Pancreas (tissue), 10 donors: ENCODE measurements around the gene ADAM23. TPM values are rescaled to one million over a fixed set of nuclear protein-coding genes. Genes with fewer than 3 reads are reported as not detected.

ENCODE experiments used
- ATAC-seq, 4 donors: fragments of 200-7000 bp; cut with Tn5 transposase; one replicate each; pipeline versions ENCODE4 v1.8.0 to v1.9.1; 2020; ENCODE audit warnings: mild to moderate bottlenecking in 4 of 4, moderate library complexity in 4 of 4
- DNase-seq, 6 donors: peaks; one replicate each; pipeline ENCODE4 v3.0.0-alpha.2; 2020
- FAIRE-seq: peaks from 2 replicates; lab custom pipeline; 2012; peaks lifted over from hg19 to GRCh38; lab: Jason Lieb, UNC
- H3K27ac ChIP-seq, 4 donors: fragments of 200-600 bp; sonication (generic); 1 replicate in 3 of 4; 2 replicates in 1 of 4; pipeline versions ENCODE4 v1.5.0 to v1.8.0; 2020
- H3K27me3 ChIP-seq, 4 donors: fragments of 200-600 bp; one replicate each; pipeline ENCODE4 v1.8.0; 2021
- H3K36me3 ChIP-seq, 3 donors: fragments of 200-600 bp; sonication (generic) in 1 of 3; one replicate each; pipeline versions ENCODE4 v1.5.0 to v1.8.0; 2020 to 2021
- H3K4me1 ChIP-seq, 3 donors: fragments of 200-600 bp; one replicate each; pipeline ENCODE4 v1.8.0; 2021
- H3K4me3 ChIP-seq, 4 donors: fragments of 200-600 bp; sonication (generic) in 2 of 4; one replicate each; pipeline versions ENCODE4 v1.5.0 to v1.8.0; 2020 to 2021
- H3K9me3 ChIP-seq, 4 donors: fragments of 200-600 bp; one replicate each; pipeline ENCODE4 v1.8.0; 2021
- CTCF ChIP-seq, 4 donors: fragments of 200-600 bp; sonication (generic) in 3 of 4; IDR thresholded peaks; one replicate each; pipeline versions ENCODE4 v1.5.0 to v1.8.0; 2021; ENCODE audit warnings: antibody characterized with exemption in 4 of 4
- WGBS, 2 donors: extraction: QIAGEN DNeasy Blood & Tissue Kit; methylation state at CpG; one replicate each; pipeline ENCODE4 v1.1.7; 2013; 5-methylcytosine and 5-hydroxymethylcytosine counted together
- intact Hi-C, 3 donors: fragments of 100-400 bp; cut with DNase I; formaldehyde crosslinking; loops; one replicate each; pipeline versions ENCODE4 v1.11.1 to v1.14.2; 2022
- polyA plus RNA-seq, 2 donors: library from polyadenylated mRNA; stranded (reverse); fragments of 200-250 nt; gene quantifications; one replicate each; pipeline ENCODE4 v1.2.3, GENCODE V29; 2013
- total RNA-seq, 6 donors: library from RNA; stranded (reverse); fragmentation: NEBNext Ultra II Directional in 4 of 6; extraction: Animal tissue kit (Norgen Biotek cat#: 25700) in 4 of 6; gene quantifications; one replicate each; pipeline versions ENCODE4 v1.2.1 to v1.2.4, GENCODE V29; 2021 to 2023
- donor health status: healthy with polysubstance abuse.
- donor health status: DM: no; HTN: no; CAD: no; lungs with moderate emphysema.
- donor health status: DM: no; HTN: no; CAD: no.
- donor health status: control.
- donor health status: control.
- donor health status: Bipolar disorder and iron deficiency.
- donor health status: DM: yes; HTN: yes; CAD: no.
- donor health status: DM: no; HTN: no; CAD: no.
- donor health status: DM: no; HTN: no; CAD: no.
- donor health status: DM: yes; HTN: yes; CAD: no.

ADAM23 gene
- total and polyA plus RNA-seq, 8 donors, result 0.11 to 0.92 (median 0.55) TPM

- Histone ChIP-seq H3K4me1 (no peaks in the 10 kb centered on the region), H3K9me3 (no peaks in the 10 kb centered on the region), H3K36me3 (no peaks in the 10 kb centered on the region), H3K27me3 (no peaks in the 10 kb centered on the region), H3K27ac (no peak overlapping the region), H3K4me3 (no peak overlapping the region)
- 25 to 27% methylated on average over 2 of the region's 2 CpGs for WGBS, 2 donors
- ATAC-seq (no peak), DNase-seq (no peak), FAIRE-seq (no peak)
- TF ChIP-seq CTCF (IDR thresholded peaks at IDR 0.05), result no peak
- intact Hi-C loops, result no loop called here
Measured at GRCh38 chr2:206480161-206480560, 36.8 kb downstream of the ADAM23 start.

GRCh38 chr2:206480620-206481019, 37.3 kb downstream of the ADAM23 start:
- Histone ChIP-seq H3K27me3 (no peaks in the 10 kb centered on the region), H3K27ac (no peak overlapping the region), H3K4me1 (no peaks in the 10 kb centered on the region), H3K36me3 (no peaks in the 10 kb centered on the region), H3K4me3 (no peak overlapping the region), H3K9me3 (no peaks in the 10 kb centered on the region)
- WGBS, 2 donors, result 58 to 73% methylated on average over 4 of the region's 4 CpGs
- FAIRE-seq (no peak), ATAC-seq (no peak), DNase-seq (no peak)
- TF ChIP-seq CTCF (IDR thresholded peaks at IDR 0.05), result no peak
- intact Hi-C loops, result no loop called here

- Histone ChIP-seq H3K27ac (no peak overlapping the region), H3K9me3 (no peaks in the 10 kb centered on the region), H3K27me3 (no peaks in the 10 kb centered on the region), H3K4me1 (no peaks in the 10 kb centered on the region), H3K36me3 (no peaks in the 10 kb centered on the region), H3K4me3 (no peak overlapping the region)
- no peak for DNase-seq
- 62 to 63% methylated on average over 3 of the region's 3 CpGs for WGBS, 2 donors
- FAIRE-seq, result no peak
- no peak for ATAC-seq
- TF ChIP-seq CTCF (IDR thresholded peaks at IDR 0.05), result no peak
- intact Hi-C loops, result no loop called here
Measured at GRCh38 chr2:206481056-206481455, 37.7 kb downstream of the ADAM23 start.

- no peak overlapping the region for H3K27ac ChIP-seq
- 81 to 82% methylated on average over 4 of the region's 4 CpGs for WGBS, 2 donors
- no peaks in the 10 kb centered on the region for H3K9me3 ChIP-seq
- TF ChIP-seq CTCF (IDR thresholded peaks at IDR 0.05), result no peak
- no peaks in the 10 kb centered on the region for H3K4me1 ChIP-seq
- FAIRE-seq, result no peak
- intact Hi-C loops, result no loop called here
- DNase-seq, result no peak
- no peaks in the 10 kb centered on the region for H3K27me3 ChIP-seq
- no peak for ATAC-seq
- no peak overlapping the region for H3K4me3 ChIP-seq
- H3K36me3 ChIP-seq, result no peaks in the 10 kb centered on the region
Measured at GRCh38 chr2:206482123-206482522, 38.8 kb downstream of the ADAM23 start.

- Histone ChIP-seq H3K36me3 (no peaks in the 10 kb centered on the region), H3K4me1 (no peaks in the 10 kb centered on the region), H3K27ac (no peak overlapping the region), H3K27me3 (no peaks in the 10 kb centered on the region), H3K4me3 (no peak overlapping the region), H3K9me3 (no peaks in the 10 kb centered on the region)
- 53 to 55% methylated on average over 4 of the region's 4 CpGs for WGBS, 2 donors
- intact Hi-C loops, result no loop called here
- DNase-seq (no peak), ATAC-seq (no peak), FAIRE-seq (no peak)
- no peak for TF ChIP-seq CTCF (IDR thresholded peaks at IDR 0.05)
Measured at GRCh38 chr2:206482633-206483032, 39.3 kb downstream of the ADAM23 start.
